GM20000 (cell line): ENCODE data around the gene CERS6.

ENCODE experiments used
- DNase-seq: peaks from one replicate; pipeline ENCODE4 v3.0.0; 2012; ENCODE audit warnings: low spot score
- CTCF ChIP-seq: IDR thresholded peaks from 2 replicates; pipeline ENCODE4 v1.5.1; 2012; ENCODE audit warnings: mild to moderate bottlenecking, control low read depth; ENCODE audit errors: extremely low read depth, missing control alignments

Gene CERS6

GRCh38 chr2:168811696-168812095 lies 355.6 kb downstream of the CERS6 start:
- TF ChIP-seq CTCF = no peak
- no peak for DNase-seq

GRCh38 chr2:168814046-168814445 lies 358.0 kb downstream of the CERS6 start:
- DNase-seq = no peak
- no peak for TF ChIP-seq CTCF

- TF ChIP-seq CTCF = no peak
- DNase-seq = no peak
These were observed 359.2 kb downstream of the CERS6 start for GRCh38 chr2:168814939-168815907.

GRCh38 chr2:168816369-168816768 lies 360.3 kb downstream of the CERS6 start:
- no peak for DNase-seq
- no peak for TF ChIP-seq CTCF

GRCh38 chr2:168819050-168819715 lies 363.1 kb downstream of the CERS6 start:
- TF ChIP-seq CTCF = no peak
- DNase-seq = no peak

GRCh38 chr2:168819829-168820489 lies 363.9 kb downstream of the CERS6 start:
- no peak for TF ChIP-seq CTCF
- no peak for DNase-seq

- DNase-seq = no peak
- TF ChIP-seq CTCF = no peak
These were observed 365.5 kb downstream of the CERS6 start for GRCh38 chr2:168821577-168821976.
